ENCODE measurements around the gene NCOA3.
"Not testable (repeated sequence)": the region's sequence is repeated elsewhere in the genome, so short reads cannot be mapped to it uniquely, and the experiment has no call there.

The NCOA3 gene

GRCh38 chr20:47540443-47541354, 39.0 kb downstream of the NCOA3 start:
- DNase-seq (ENCODE audit: low spot score) = peak; percentile 30

GRCh38 chr20:47541355-47541922, 39.8 kb downstream of the NCOA3 start:
- DNase-seq (ENCODE audit: low spot score) = no peak

- peak; percentile 29 for DNase-seq (ENCODE audit: low spot score)
Observed at GRCh38 chr20:47543006-47543431, 41.3 kb downstream of the NCOA3 start.

- peak; percentile 74 for DNase-seq (ENCODE audit: low spot score)
Observed at GRCh38 chr20:47544240-47544639, 42.6 kb downstream of the NCOA3 start.

- DNase-seq (ENCODE audit: low spot score) = no peak
Observed at GRCh38 chr20:47544852-47545251, 43.2 kb downstream of the NCOA3 start.

- DNase-seq (ENCODE audit: low spot score) = no peak
Observed at GRCh38 chr20:47545499-47545898, 43.8 kb downstream of the NCOA3 start.

GRCh38 chr20:47546184-47547033, 44.7 kb downstream of the NCOA3 start:
- no peak for DNase-seq (ENCODE audit: low spot score)

GRCh38 chr20:47547034-47547387, 45.3 kb downstream of the NCOA3 start:
- no peak for DNase-seq (ENCODE audit: low spot score)

GRCh38 chr20:47549671-47550070, 48.0 kb downstream of the NCOA3 start:
- no peak for DNase-seq (ENCODE audit: low spot score)

- DNase-seq (ENCODE audit: low spot score) = no peak
Observed at GRCh38 chr20:47551222-47551621, 49.5 kb downstream of the NCOA3 start.

- DNase-seq (ENCODE audit: low spot score) = no peak
Observed at GRCh38 chr20:47551841-47552240, 50.2 kb downstream of the NCOA3 start.

GRCh38 chr20:47552996-47553395, 51.3 kb downstream of the NCOA3 start:
- no peak for DNase-seq (ENCODE audit: low spot score)

- not testable (repeated sequence) for DNase-seq (ENCODE audit: low spot score)
Observed at GRCh38 chr20:47553594-47554235, 52.0 kb downstream of the NCOA3 start.

GRCh38 chr20:47554283-47554682, 52.6 kb downstream of the NCOA3 start:
- DNase-seq (ENCODE audit: low spot score) = not testable (repeated sequence)

- no peak for DNase-seq (ENCODE audit: low spot score)
Observed at GRCh38 chr20:47557218-47557617, 55.5 kb downstream of the NCOA3 start.

- no peak for DNase-seq (ENCODE audit: low spot score)
Observed at GRCh38 chr20:47557791-47558190, 56.1 kb downstream of the NCOA3 start.

GRCh38 chr20:47558295-47559066, 56.8 kb downstream of the NCOA3 start:
- no peak for DNase-seq (ENCODE audit: low spot score)

- no peak for DNase-seq (ENCODE audit: low spot score)
Observed at GRCh38 chr20:47559141-47559540, 57.5 kb downstream of the NCOA3 start.

GRCh38 chr20:47561180-47561579, 59.5 kb downstream of the NCOA3 start:
- DNase-seq (ENCODE audit: low spot score) = no peak

- DNase-seq (ENCODE audit: low spot score) = no peak
Observed at GRCh38 chr20:47561603-47562583, 60.2 kb downstream of the NCOA3 start.
